K562 (cell line): ENCODE measurements around the gene INHBC. TPM values are rescaled to one million over a fixed set of nuclear protein-coding genes. Genes with fewer than 3 reads are reported as not detected.

Experiments used
- ARID4B ChIP-seq: sonication (generic); formaldehyde crosslinking; IDR thresholded peaks from 2 replicates; pipeline ENCODE4 v1.8.0; 2022; ENCODE audit warnings: mild to moderate bottlenecking, missing genetic modification reagents
- BRF2 ChIP-seq: IDR thresholded peaks from 3 replicates; pipeline ENCODE4 v1.6.1; 2011; ENCODE audit warnings: borderline replicate concordance, mild to moderate bottlenecking; ENCODE audit not compliant: insufficient read length, insufficient read depth
- FOS ChIP-seq: IDR thresholded peaks from 3 replicates; pipeline ENCODE4 v1.6.1; 2011; ENCODE audit not compliant: insufficient read length; ENCODE audit errors: extremely low read depth
- FOXJ3 ChIP-seq: sonication (generic); formaldehyde crosslinking; IDR thresholded peaks from 2 replicates; pipeline ENCODE4 v1.4.0; 2020; ENCODE audit warnings: mild to moderate bottlenecking, missing genetic modification reagents
- IRF1 ChIP-seq: sonication (generic); formaldehyde crosslinking; IDR thresholded peaks from 2 replicates; pipeline ENCODE4 v1.8.0; 2022; ENCODE audit warnings: missing genetic modification reagents, mild to moderate bottlenecking, borderline replicate concordance
- MCM5 ChIP-seq: fragments of 450-650 bp; IDR thresholded peaks from 2 replicates; pipeline ENCODE4 v1.6.1; 2016; ENCODE audit warnings: low read depth
- MED1 ChIP-seq: sonication (generic); formaldehyde crosslinking; IDR thresholded peaks from 2 replicates; pipeline ENCODE4 v1.8.1; 2023; ENCODE audit warnings: missing genetic modification reagents, borderline replicate concordance
- OTX1 ChIP-seq: fragments of 450-650 bp; formaldehyde crosslinking; IDR thresholded peaks from 2 replicates; pipeline ENCODE4 v1.4.0; 2022; ENCODE audit warnings: mild to moderate bottlenecking
- RBBP5 ChIP-seq: fragments of 200-600 bp; sonication (generic); IDR thresholded peaks from 2 replicates; pipeline ENCODE4 v1.6.1; 2012; ENCODE audit warnings: borderline replicate concordance, mild to moderate bottlenecking, low read length, control low read depth, inconsistent platforms; ENCODE audit not compliant: insufficient read depth, poor library complexity, severe bottlenecking
- SIRT6 ChIP-seq: IDR thresholded peaks from one replicate; pipeline ENCODE4 v1.6.1; 2012; ENCODE audit warnings: low read depth, mild to moderate bottlenecking, control low read depth, inconsistent platforms, low read length, moderate library complexity
- SREBF1 ChIP-seq: fragments of 150-350 bp; IDR thresholded peaks from 2 replicates; pipeline ENCODE4 v1.6.1; 2014; ENCODE audit warnings: antibody characterized with exemption, low read depth, low read length, borderline replicate concordance
- SRSF3 ChIP-seq: fragments of 200-400 bp; formaldehyde crosslinking; IDR thresholded peaks from 2 replicates; pipeline ENCODE4 v1.6.1; 2016; ENCODE audit warnings: mild to moderate bottlenecking, low read length, moderate library complexity; ENCODE audit not compliant: insufficient read depth
- TRIM25 ChIP-seq: fragments of 450-650 bp; IDR thresholded peaks from 2 replicates; pipeline ENCODE4 v1.7.0; 2016; ENCODE audit warnings: borderline replicate concordance
- ZFP91 ChIP-seq: sonication (generic); formaldehyde crosslinking; IDR thresholded peaks from 2 replicates; pipeline ENCODE4 v1.8.0; 2022; ENCODE audit warnings: mild to moderate bottlenecking, missing genetic modification reagents
- ZNF224 ChIP-seq: sonication (generic); formaldehyde crosslinking; IDR thresholded peaks from 2 replicates; pipeline ENCODE4 v1.8.0; 2022; ENCODE audit warnings: mild to moderate bottlenecking, missing genetic modification reagents
- ZNF717 ChIP-seq: fragments of 250-450 bp; sonication (Bioruptor Pico); IDR thresholded peaks from 2 replicates; pipeline ENCODE4 v1.5.0; 2021
- ZNF76 ChIP-seq: fragments of 250-450 bp; sonication (Bioruptor Pico); IDR thresholded peaks from 2 replicates; pipeline ENCODE4 v1.4.0; 2020; ENCODE audit warnings: mild to moderate bottlenecking, moderate library complexity, borderline replicate concordance
- ZNF778 ChIP-seq: fragments of 450-650 bp; formaldehyde crosslinking; IDR thresholded peaks from 2 replicates; pipeline ENCODE4 v1.4.0; 2020; ENCODE audit warnings: mild to moderate bottlenecking, moderate library complexity
- polyA plus RNA-seq, 8 experiments: library from polyadenylated mRNA; depleted of rRNA in 4 of 8; stranded (reverse) in 5 of 8; unstranded in 3 of 8; fragments of >200 nt; fragmentation: Nextera tagmentation in 2 of 8; fragmentation: Illumina TruSeq in 1 of 8; extraction: Ambion mirVana in 2 of 8; extraction: Trizol in 1 of 8; gene quantifications; 2 replicates each; pipeline versions ENCODE4 v1.2.1 to v1.2.3, GENCODE V29; 2011 to 2014; ENCODE audit warnings: inconsistent platforms in 1 of 8, missing spikeins in 1 of 8
- total RNA-seq, 7 experiments: library from RNA; depleted of rRNA in 6 of 7; stranded (reverse); fragments of >200 nt in 6 of 7; fragmentation: Illumina TruSeq in 2 of 7; extraction: Trizol in 2 of 7; gene quantifications; 2 replicates each; pipeline versions ENCODE4 v1.2.1 to v1.2.3, GENCODE V29; 2011 to 2021; ENCODE audit warnings: low replicate concordance in 1 of 7

The INHBC gene
- total and polyA plus RNA-seq, 9 of the 15 experiments (the other 6 are each of a cell fraction or from before 2014, with no cell fraction given), result 0.07 to 0.24 (median 0.15) TPM; not detected in 4

GRCh38 chr12:57462251-57462911 lies 27.8 kb downstream of the INHBC start (continued):
- TF ChIP-seq ARID4B (CRISPR knock-in tag) (no peak), SIRT6 (no peak), ZNF717 (CRISPR knock-in tag) (no peak), SRSF3 (no peak), TRIM25 (no peak), ZNF76 (CRISPR knock-in tag) (no peak), IRF1 (CRISPR knock-in tag) (no peak), BRF2 (no peak), OTX1 (CRISPR knock-in tag) (no peak), ZNF224 (CRISPR knock-in tag) (0 out of 2 replicates have a peak, but pooled peaks have one; percentile 39), ZNF778 (no peak), RBBP5 (no peak), MED1 (CRISPR knock-in tag) (no peak), SREBF1 (peak; percentile 60; the same call in 1 of the 2 replicates), FOS (no peak), ZFP91 (CRISPR knock-in tag) (no peak), FOXJ3 (CRISPR knock-in tag) (no peak), MCM5 (no peak)
